T47D (cell line): ENCODE measurements around the gene TNNI3K.

Experiments
- DNase-seq, 2 experiments: peaks; one replicate each; pipeline versions ENCODE4 v3.0.0 to v3.0.0-alpha.2; 2011 to 2012; ENCODE audit warnings: low read depth in 1 of 2, low spot score in 1 of 2
- JUND ChIP-seq: IDR thresholded peaks from 2 replicates; pipeline ENCODE4 v1.6.1; 2012; ENCODE audit warnings: low read depth
- in situ Hi-C: cut with HindIII; loops from 2 replicates; pipeline ENCODE4 v1.10.0; 2016; ENCODE audit warnings: low sequenced_read_pairs, low pct_unique_long_range_greater_than_20kb

Gene TNNI3K

GRCh38 chr1:74324684-74325448, 89.7 kb downstream of the TNNI3K start:
- in situ Hi-C loops, result no loop called here
- DNase-seq, result no peak
- TF ChIP-seq JUND, result no peak

- TF ChIP-seq JUND, result no peak
- in situ Hi-C loops, result no loop called here
- DNase-seq, result no peak
Observed at GRCh38 chr1:74328851-74329250, 93.7 kb downstream of the TNNI3K start.

GRCh38 chr1:74333244-74333643, 98.1 kb downstream of the TNNI3K start:
- TF ChIP-seq JUND, result no peak
- in situ Hi-C loops, result no loop called here
- DNase-seq, result no peak

GRCh38 chr1:74334147-74334546, 99.0 kb downstream of the TNNI3K start:
- in situ Hi-C loops, result no loop called here
- no peak for DNase-seq
- no peak for TF ChIP-seq JUND

GRCh38 chr1:74340656-74341055, 105.5 kb downstream of the TNNI3K start:
- in situ Hi-C loops, result no loop called here
- no peak for DNase-seq
- no peak for TF ChIP-seq JUND

GRCh38 chr1:74341702-74342339, 106.6 kb downstream of the TNNI3K start:
- no peak for TF ChIP-seq JUND
- in situ Hi-C loops, result no loop called here
- DNase-seq, result no peak

- no peak for TF ChIP-seq JUND
- in situ Hi-C loops, result no loop called here
- DNase-seq, result no peak
Observed at GRCh38 chr1:74343216-74343615, 108.0 kb downstream of the TNNI3K start.

GRCh38 chr1:74344387-74344786, 109.2 kb downstream of the TNNI3K start:
- TF ChIP-seq JUND, result no peak
- in situ Hi-C loops, result no loop called here
- DNase-seq, result no peak

GRCh38 chr1:74356493-74356892, 121.3 kb downstream of the TNNI3K start:
- in situ Hi-C loops, result no loop called here
- no peak for DNase-seq
- TF ChIP-seq JUND, result no peak

GRCh38 chr1:74357150-74357549, 122.0 kb downstream of the TNNI3K start:
- no peak for DNase-seq
- in situ Hi-C loops, result no loop called here
- TF ChIP-seq JUND, result no peak

GRCh38 chr1:74357756-74358155, 122.6 kb downstream of the TNNI3K start:
- in situ Hi-C loops, result no loop called here
- no peak for TF ChIP-seq JUND
- DNase-seq, result no peak

- TF ChIP-seq JUND, result no peak
- in situ Hi-C loops, result no loop called here
- DNase-seq, result no peak
Observed at GRCh38 chr1:74362691-74363090, 127.5 kb downstream of the TNNI3K start.

GRCh38 chr1:74363220-74363619, 128.0 kb downstream of the TNNI3K start:
- no peak for DNase-seq
- in situ Hi-C loops, result no loop called here
- no peak for TF ChIP-seq JUND
